ENCODE data around the gene NPW.
A peak's percentile ranks its signal among the peaks of the same experiment; 100 is the strongest.

The NPW gene

GRCh38 chr16:2037115-2037514, 17.5 kb downstream of the NPW start:
- no peak for DNase-seq

GRCh38 chr16:2037647-2038381, 18.2 kb downstream of the NPW start:
- DNase-seq: no peak

GRCh38 chr16:2038382-2039231, 19.0 kb downstream of the NPW start:
- DNase-seq: no peak

- no peak for DNase-seq
These were observed 19.9 kb downstream of the NPW start for GRCh38 chr16:2039274-2040031.

GRCh38 chr16:2040041-2040786, 20.6 kb downstream of the NPW start:
- no peak for DNase-seq

- no peak for DNase-seq
These were observed 21.4 kb downstream of the NPW start for GRCh38 chr16:2040787-2041522.

GRCh38 chr16:2042171-2042985, 22.8 kb downstream of the NPW start:
- DNase-seq: peak; percentile 94

GRCh38 chr16:2042986-2043666, 23.5 kb downstream of the NPW start:
- no peak for DNase-seq

- peak; percentile 82 for DNase-seq
These were observed 24.3 kb downstream of the NPW start for GRCh38 chr16:2043667-2044451.

- DNase-seq: no peak
These were observed 25.0 kb downstream of the NPW start for GRCh38 chr16:2044541-2044940.

- DNase-seq: no peak
These were observed 26.6 kb downstream of the NPW start for GRCh38 chr16:2045965-2046892.

GRCh38 chr16:2046893-2047329, 27.3 kb downstream of the NPW start:
- no peak for DNase-seq

- DNase-seq: peak; percentile 88
These were observed 27.9 kb downstream of the NPW start, which contains the start of the genes NTHL1 and TSC2 for GRCh38 chr16:2047330-2048115. TSS of gene NTHL1 (minus strand) at chr16:2047834. CDS start at chr16:2047823, 11 bp downstream. TSS of gene TSC2 (plus strand) at chr16:2047985. CDS start at chr16:2048616, 631 bp downstream.

- DNase-seq: no peak
These were observed 28.5 kb downstream of the NPW start for GRCh38 chr16:2048116-2048543.

- no peak for DNase-seq
These were observed 33.6 kb downstream of the NPW start for GRCh38 chr16:2053211-2053610.

GRCh38 chr16:2053897-2054296, 34.3 kb downstream of the NPW start:
- DNase-seq: no peak

GRCh38 chr16:2054543-2055245, 35.1 kb downstream of the NPW start:
- DNase-seq: peak; percentile 94
